ENCODE measurements around the gene RAD51B.

GRCh38 chr14:67952381-67952780 is 132.8 kb downstream of the RAD51B start:
- TF ChIP-seq, protein P1, sequence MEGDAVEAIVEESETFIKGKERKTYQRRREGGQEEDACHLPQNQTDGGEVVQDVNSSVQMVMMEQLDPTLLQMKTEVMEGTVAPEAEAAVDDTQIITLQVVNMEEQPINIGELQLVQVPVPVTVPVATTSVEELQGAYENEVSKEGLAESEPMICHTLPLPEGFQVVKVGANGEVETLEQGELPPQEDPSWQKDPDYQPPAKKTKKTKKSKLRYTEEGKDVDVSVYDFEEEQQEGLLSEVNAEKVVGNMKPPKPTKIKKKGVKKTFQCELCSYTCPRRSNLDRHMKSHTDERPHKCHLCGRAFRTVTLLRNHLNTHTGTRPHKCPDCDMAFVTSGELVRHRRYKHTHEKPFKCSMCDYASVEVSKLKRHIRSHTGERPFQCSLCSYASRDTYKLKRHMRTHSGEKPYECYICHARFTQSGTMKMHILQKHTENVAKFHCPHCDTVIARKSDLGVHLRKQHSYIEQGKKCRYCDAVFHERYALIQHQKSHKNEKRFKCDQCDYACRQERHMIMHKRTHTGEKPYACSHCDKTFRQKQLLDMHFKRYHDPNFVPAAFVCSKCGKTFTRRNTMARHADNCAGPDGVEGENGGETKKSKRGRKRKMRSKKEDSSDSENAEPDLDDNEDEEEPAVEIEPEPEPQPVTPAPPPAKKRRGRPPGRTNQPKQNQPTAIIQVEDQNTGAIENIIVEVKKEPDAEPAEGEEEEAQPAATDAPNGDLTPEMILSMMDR (IDR thresholded peaks at IDR 0.05), result no peak
- TF ChIP-seq EP300 (IDR thresholded peaks at IDR 0.05), result no peak

Data from upper lobe of left lung (tissue), 4 donors.